Measurements from ENCODE around the gene NADK.
A peak's percentile ranks its signal among the peaks of the same experiment; 100 is the strongest.

The NADK gene

DNA sequence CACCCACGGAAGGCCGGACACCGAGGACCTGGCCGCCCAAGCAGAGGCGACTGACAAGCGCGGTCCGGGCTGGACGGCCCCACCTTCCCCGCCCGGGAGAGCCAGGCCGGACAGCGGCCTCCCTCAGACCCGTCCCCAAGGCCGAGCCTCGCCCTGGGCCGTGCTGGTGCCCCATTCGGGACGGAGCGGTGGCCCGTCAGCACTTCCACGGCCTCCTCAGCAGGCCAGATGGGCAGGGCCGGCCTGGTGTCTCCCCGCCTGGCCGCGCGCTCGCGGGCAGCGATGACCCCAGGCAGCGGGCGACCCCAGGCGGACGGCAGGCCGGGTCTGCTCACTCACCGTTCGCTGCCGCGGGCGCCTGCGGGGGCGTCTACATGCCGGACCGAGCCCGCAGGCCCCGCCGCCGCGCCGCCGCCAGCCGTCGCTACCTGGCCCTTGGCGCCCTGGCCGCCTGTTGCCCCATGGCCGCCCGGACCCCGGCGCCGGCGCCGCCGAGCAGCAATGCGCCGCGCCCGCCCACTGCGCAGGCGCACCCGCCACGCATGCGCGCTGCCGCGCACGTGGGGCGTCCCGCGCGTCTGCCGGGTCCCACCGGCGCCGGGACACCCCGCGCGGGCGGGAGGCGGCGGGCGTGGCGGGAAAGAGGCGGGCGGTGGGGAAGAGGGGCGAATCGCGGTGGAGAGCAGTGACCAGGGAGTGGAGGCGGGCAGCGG lies at the start of gene NADK:
Gene NADK, minus strand, starts transcription at position 521 of the 713 bp plus-strand sequence. CDS start 13,064 bp downstream, outside the sequence.
- DNase-seq = peak; percentile 35

- DNase-seq = no peak
Measured at GRCh38 chr1:1827089-1827848, 49.0 kb upstream of the NADK start.

DNA sequence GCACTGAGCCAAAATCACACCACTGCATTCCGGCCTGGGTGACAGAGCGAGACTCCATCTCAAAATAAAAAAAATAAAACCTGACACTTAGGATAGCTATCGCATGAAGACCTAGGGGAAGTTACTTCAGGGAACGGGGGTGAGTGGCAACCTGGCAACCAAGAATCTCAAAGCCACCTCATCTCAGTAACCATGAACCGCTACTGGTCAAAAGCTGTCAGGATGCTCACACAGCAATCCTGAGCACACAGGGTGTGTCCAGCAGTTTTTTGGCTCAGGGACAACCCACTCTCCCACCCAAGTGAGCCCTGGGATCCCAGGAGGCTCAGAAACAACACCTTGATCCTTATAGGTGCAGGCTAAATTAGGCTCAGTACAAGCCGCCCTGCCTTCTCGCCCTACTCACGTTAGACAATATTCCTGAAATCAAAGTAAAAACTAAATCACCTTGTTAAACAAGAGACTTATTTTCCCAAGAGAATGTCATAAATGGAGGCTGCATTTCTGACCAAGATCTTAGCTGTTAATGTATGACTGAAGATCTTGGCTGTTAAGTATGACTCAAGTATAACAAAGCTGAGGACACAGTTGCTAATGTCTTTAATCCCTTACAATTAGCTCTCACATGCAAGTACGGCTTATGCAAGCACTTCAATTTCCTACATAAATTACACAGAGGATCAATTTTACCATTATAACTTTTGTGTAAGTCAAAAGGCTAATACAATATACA lies 48.3 kb upstream of the NADK start:
- no peak for DNase-seq

DNA sequence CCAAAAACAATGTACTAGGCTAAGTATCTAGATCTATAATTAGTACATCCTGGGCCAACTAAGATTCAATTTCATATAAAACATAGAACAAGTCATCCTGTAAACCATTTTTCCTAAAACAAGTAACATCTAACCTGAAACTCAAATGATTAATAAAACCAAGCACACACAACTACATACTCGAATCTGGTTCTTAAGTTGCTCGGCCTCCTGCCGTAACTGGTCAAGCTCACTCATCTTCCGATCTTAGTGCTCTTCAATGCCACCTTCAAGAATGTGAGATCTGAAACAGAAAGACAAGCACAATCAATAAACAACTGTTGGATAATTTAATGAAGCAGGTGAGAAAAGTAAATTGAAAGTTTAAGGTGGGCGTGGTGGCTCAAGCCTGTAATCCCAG lies 46.9 kb upstream of the NADK start:
- no peak for DNase-seq

DNA sequence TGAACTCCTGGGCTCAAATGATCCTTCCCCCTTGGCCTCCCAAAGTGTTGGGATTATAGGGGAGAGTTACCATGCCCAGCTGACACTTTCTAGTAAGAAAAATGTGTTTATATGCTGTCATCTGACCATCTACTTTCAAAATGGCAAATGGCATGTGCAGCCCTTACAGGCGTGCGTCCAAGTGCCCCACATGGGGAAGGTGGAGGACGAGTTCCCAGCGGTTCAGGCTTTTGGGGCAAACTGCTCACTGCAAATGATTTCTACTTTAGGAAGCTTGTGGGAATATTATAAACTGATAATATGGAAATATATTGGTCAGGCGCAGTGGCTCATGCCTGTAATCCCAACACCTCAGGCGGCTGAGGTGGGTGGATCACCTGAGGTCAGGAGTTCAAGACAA lies 41.5 kb upstream of the NADK start:
- DNase-seq = no peak

DNA sequence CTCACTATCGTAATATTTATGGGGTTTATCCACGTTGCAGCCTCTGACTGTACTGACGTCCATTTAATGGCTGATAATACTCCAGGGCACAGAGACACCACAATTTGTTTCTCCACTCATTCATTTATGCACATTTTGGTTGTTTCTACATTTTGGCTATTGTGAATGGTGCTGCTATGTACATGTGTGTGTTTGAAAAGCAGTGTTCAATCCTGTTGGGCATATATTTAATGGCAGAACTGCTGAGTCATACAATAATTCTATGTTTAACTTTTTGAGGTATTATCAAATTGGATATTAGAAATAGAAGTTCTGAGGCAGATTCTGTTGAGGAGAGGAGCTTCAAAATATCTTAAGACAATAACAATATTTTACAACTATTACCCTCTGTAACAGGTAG lies 39.0 kb upstream of the NADK start:
- DNase-seq = no peak

GRCh38 chr1:1815606-1816281 lies 37.5 kb upstream of the NADK start:
- no peak for DNase-seq

- no peak for DNase-seq
Measured at GRCh38 chr1:1809489-1809888, 31.2 kb upstream of the NADK start.

- no peak for DNase-seq
Measured at GRCh38 chr1:1808206-1808605, 29.9 kb upstream of the NADK start.

DNA sequence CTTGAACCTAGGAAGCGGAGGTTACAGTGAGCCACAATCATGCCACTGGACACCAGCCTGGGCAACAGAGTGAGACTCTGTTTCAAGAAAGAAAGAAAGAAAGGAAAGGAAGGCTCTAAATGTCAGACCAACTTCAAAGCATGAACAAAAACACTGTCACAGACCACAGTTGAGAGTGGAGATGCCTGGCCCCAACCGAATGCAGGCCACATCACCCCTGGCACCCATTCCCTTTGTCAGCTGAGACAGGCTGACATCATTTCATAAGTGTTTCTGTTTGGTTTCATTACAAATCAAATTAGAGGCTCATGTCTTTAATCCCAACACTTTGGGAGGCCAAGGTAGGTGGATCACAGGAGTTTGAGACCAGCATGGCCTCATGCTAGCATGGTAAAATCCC lies 28.6 kb upstream of the NADK start:
- DNase-seq = no peak

DNA sequence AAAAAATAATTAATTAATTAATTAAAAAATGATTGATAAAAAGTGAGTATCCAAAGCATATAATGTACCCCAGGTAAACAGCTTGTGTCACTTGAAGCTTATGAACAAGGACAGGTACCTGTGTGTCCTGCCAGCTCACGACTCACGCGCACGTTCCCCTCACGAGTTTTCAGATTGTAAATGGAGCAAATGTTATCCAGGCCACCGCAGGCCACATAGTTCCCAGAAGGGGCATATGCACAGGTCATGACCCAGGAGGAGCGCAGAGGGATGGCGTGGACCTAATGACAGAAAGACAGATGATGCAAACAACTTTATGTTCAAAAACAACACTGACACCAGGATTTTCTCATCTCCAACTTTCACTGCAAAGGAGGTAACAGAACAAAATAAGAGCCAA lies 26.0 kb upstream of the NADK start:
- no peak for DNase-seq

DNA sequence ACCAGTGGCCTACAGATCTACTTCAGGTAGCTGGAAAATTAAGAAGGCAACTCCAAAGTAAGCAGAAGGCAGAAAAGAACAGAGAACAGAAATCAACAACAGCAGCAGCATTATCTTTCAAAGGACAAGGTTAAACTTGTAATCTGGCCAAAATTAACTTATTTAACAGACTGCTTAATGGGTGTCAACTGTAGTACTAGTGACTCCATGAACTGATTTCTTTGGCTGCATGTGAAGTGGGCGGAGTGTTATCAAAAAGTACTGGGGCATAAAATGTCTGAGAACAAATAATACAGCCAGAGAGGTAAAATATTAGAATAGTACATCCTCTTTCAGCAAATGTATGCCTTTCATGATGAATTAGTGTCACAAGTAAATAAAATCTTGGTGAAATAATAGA lies 24.6 kb upstream of the NADK start:
- DNase-seq = no peak

- no peak for DNase-seq
Measured at GRCh38 chr1:1799716-1800115, 21.4 kb upstream of the NADK start.

- DNase-seq = no peak
Measured at GRCh38 chr1:1797731-1798341, 19.6 kb upstream of the NADK start.

- no peak for DNase-seq
Measured at GRCh38 chr1:1796466-1796865, 18.2 kb upstream of the NADK start.

GRCh38 chr1:1794999-1795398 lies 16.7 kb upstream of the NADK start:
- DNase-seq = no peak

- DNase-seq = no peak
Measured at GRCh38 chr1:1793481-1794244, 15.4 kb upstream of the NADK start.

GRCh38 chr1:1788646-1789431 lies 10.6 kb upstream of the NADK start:
- DNase-seq = no peak

DNA sequence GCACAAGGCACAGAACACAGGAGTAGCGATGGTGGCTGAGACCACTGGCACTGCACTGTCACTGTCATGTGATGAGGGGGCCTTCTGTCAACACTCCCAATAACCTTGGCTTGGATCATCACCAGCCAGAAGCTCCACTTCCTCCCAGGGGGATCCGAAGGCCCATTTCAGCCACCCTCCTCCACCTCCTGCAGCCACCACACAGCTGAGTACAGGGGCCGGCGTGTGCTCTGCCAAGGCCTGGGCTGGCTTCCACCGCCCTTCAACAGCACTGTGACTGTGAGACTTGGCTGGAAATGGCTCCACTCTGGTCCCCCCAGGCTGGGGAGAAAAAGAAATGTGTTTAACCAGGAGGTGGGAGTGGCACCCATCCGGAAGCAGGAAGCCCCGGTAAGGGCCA lies 9.9 kb upstream of the NADK start:
- DNase-seq = no peak

GRCh38 chr1:1786836-1787605 lies 8.8 kb upstream of the NADK start:
- no peak for DNase-seq
